ENCODE results near the gene RBM46.

GRCh38 chr4:154732669-154733068 is 48.4 kb upstream of the RBM46 start:
- TF ChIP-seq POLR2A (IDR thresholded peaks at IDR 0.05) (no peak), CTCF (IDR thresholded peaks at IDR 0.05) (no peak)
